Coronary artery (tissue), 2 donors: ENCODE measurements around the gene MAMLD1.
A peak's percentile ranks its signal among the peaks of the same experiment; 100 is the strongest.

Source experiments
- DNase-seq: peaks from one replicate; pipeline ENCODE4 v3.0.0-alpha.2; 2017; ENCODE audit warnings: low spot score
- H3K27ac ChIP-seq, 2 donors: fragments of 200-600 bp; sonication (generic); one replicate each; pipeline ENCODE4 v1.5.1; 2016 to 2019
- H3K4me3 ChIP-seq: fragments of 200-600 bp; sonication (generic); 2 replicates; pipeline ENCODE4 v1.5.1; 2016; ENCODE audit warnings: mild to moderate bottlenecking, moderate library complexity
- CTCF ChIP-seq: fragments of 200-600 bp; sonication (generic); IDR thresholded peaks from one replicate; pipeline ENCODE4 v1.5.1; 2019; ENCODE audit warnings: antibody characterized with exemption

Gene MAMLD1

GRCh38 chrX:150477371-150477770 is 114.3 kb downstream of the MAMLD1 start:
- H3K4me3 ChIP-seq: no peak overlapping the region
- TF ChIP-seq CTCF: no peak
- no peak overlapping the region for H3K27ac ChIP-seq
- DNase-seq: no peak

- no peak for DNase-seq
- TF ChIP-seq CTCF: no peak
- no peak overlapping the region for H3K27ac ChIP-seq
- H3K4me3 ChIP-seq: no peak overlapping the region
Measured at GRCh38 chrX:150478496-150479492, 115.7 kb downstream of the MAMLD1 start.

- no peak overlapping the region for H3K4me3 ChIP-seq
- TF ChIP-seq CTCF: no peak
- DNase-seq: no peak
- H3K27ac ChIP-seq: no peak overlapping the region
Measured at GRCh38 chrX:150482537-150483206, 119.6 kb downstream of the MAMLD1 start.

- DNase-seq: peak; percentile 1
- no peak for TF ChIP-seq CTCF
- no peak overlapping the region for H3K27ac ChIP-seq
- H3K4me3 ChIP-seq: no peak overlapping the region
Measured at GRCh38 chrX:150483356-150483985, 120.4 kb downstream of the MAMLD1 start.

- DNase-seq: no peak
- H3K4me3 ChIP-seq: no peak overlapping the region
- H3K27ac ChIP-seq: no peak overlapping the region
- peak; percentile 21 for TF ChIP-seq CTCF
Measured at GRCh38 chrX:150486011-150486410, 122.9 kb downstream of the MAMLD1 start.

GRCh38 chrX:150487369-150488094 is 124.4 kb downstream of the MAMLD1 start:
- peak; percentile 7 for DNase-seq
- TF ChIP-seq CTCF: no peak
- no peak overlapping the region for H3K4me3 ChIP-seq
- H3K27ac ChIP-seq: no peak overlapping the region
